ENCODE data around the gene ZBTB42.

GRCh38 chr14:104797115-104798044, 3.5 kb upstream of the ZBTB42 start:
- TF ChIP-seq, protein P1, sequence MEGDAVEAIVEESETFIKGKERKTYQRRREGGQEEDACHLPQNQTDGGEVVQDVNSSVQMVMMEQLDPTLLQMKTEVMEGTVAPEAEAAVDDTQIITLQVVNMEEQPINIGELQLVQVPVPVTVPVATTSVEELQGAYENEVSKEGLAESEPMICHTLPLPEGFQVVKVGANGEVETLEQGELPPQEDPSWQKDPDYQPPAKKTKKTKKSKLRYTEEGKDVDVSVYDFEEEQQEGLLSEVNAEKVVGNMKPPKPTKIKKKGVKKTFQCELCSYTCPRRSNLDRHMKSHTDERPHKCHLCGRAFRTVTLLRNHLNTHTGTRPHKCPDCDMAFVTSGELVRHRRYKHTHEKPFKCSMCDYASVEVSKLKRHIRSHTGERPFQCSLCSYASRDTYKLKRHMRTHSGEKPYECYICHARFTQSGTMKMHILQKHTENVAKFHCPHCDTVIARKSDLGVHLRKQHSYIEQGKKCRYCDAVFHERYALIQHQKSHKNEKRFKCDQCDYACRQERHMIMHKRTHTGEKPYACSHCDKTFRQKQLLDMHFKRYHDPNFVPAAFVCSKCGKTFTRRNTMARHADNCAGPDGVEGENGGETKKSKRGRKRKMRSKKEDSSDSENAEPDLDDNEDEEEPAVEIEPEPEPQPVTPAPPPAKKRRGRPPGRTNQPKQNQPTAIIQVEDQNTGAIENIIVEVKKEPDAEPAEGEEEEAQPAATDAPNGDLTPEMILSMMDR (IDR thresholded peaks at IDR 0.05) = no peak
- TF ChIP-seq EP300 (IDR thresholded peaks at IDR 0.05) (no peak), POLR2A (IDR thresholded peaks at IDR 0.05) (no peak), POLR2AphosphoS5 (IDR thresholded peaks at IDR 0.05) (no peak)
